MCF 10A (cell line): ENCODE measurements around the gene TIGD2. TPM values are rescaled to one million over a fixed set of nuclear protein-coding genes. Genes with fewer than 3 reads are reported as not detected.

Experiments used
- BruUV-seq: library from RNA; stranded (reverse); fragments of 400-500 nt; replicated peaks from 2 replicates; lab custom pipeline; 2021; lab: Mats Ljungman, UMichigan
- CTCF ChIA-PET: fragments of 300-600 bp; sonication (Branson Sonifier 250); formaldehyde crosslinking; extraction: SDS; loops from one replicate; lab custom pipeline; 2021; ENCODE audit warnings: antibody characterized with exemption, inconsistent platforms; lab: Yijun Ruan, JAX
- POLR2A ChIA-PET: fragments of 300-600, 350-650 bp; sonication (Branson Sonifier 250); formaldehyde crosslinking; extraction: SDS; loops from one replicate; lab custom pipeline; 2020; ENCODE audit warnings: antibody characterized with exemption, inconsistent platforms; lab: Yijun Ruan, JAX
- DNase-seq: peaks from one replicate; pipeline ENCODE4 v3.0.0-alpha.2; 2018; ENCODE audit not compliant: unreplicated experiment
- H3K27ac Mint-ChIP-seq: one replicate; pipeline ENCODE4 v1.8.0; 2022; ENCODE audit warnings: mild to moderate bottlenecking, low read depth, mixed read lengths; ENCODE audit not compliant: unreplicated experiment
- H3K27me3 Mint-ChIP-seq: one replicate; pipeline ENCODE4 v1.8.0; 2022; ENCODE audit warnings: mixed read lengths; ENCODE audit not compliant: insufficient read depth, unreplicated experiment
- H3K36me3 Mint-ChIP-seq: one replicate; pipeline ENCODE4 v1.8.0; 2022; ENCODE audit warnings: mild to moderate bottlenecking, moderate library complexity, mixed read lengths; ENCODE audit not compliant: insufficient read depth, unreplicated experiment
- H3K4me1 Mint-ChIP-seq: one replicate; pipeline ENCODE4 v1.8.0; 2022; ENCODE audit warnings: mixed read lengths; ENCODE audit not compliant: insufficient read depth, unreplicated experiment
- H3K4me3 Mint-ChIP-seq: one replicate; pipeline ENCODE4 v1.8.0; 2022; ENCODE audit warnings: mild to moderate bottlenecking, moderate library complexity, mixed read lengths; ENCODE audit not compliant: unreplicated experiment
- H3K9me3 Mint-ChIP-seq: one replicate; pipeline ENCODE4 v1.8.0; 2022; ENCODE audit warnings: mixed read lengths; ENCODE audit not compliant: unreplicated experiment
- CTCF ChIP-seq: fragments of 200-600 bp; IDR thresholded peaks from one replicate; pipeline ENCODE4 v1.8.0; 2022; ENCODE audit warnings: antibody characterized with exemption, mild to moderate bottlenecking; ENCODE audit not compliant: unreplicated experiment
- intact Hi-C: fragments of 100-400 bp; cut with micrococcal nuclease; formaldehyde crosslinking; loops from 2 replicates; pipeline ENCODE4 v1.14.1; 2022
- total RNA-seq: library from RNA; stranded (reverse); gene quantifications from 2 replicates; pipeline ENCODE4 v1.2.3, GENCODE V29; 2022

TIGD2 gene
- total RNA-seq, 1 experiment from 2014 or later, result 15.1 TPM

- no peaks in the 10 kb centered on the region for H3K9me3 Mint-ChIP-seq
- H3K36me3 Mint-ChIP-seq, result peaks cover 24% of the 10 kb centered on the region
- no peak for DNase-seq
- no peak overlapping the region for H3K4me3 Mint-ChIP-seq
- intact Hi-C loops, result loop anchor here (5.0 kb wide), 1 partner anchor 176 kb away; no protein-coding TSS in a partner anchor
- H3K27me3 Mint-ChIP-seq, result no peaks in the 10 kb centered on the region
- ChIA-PET CTCF (interaction anchor here (0.6 to 0.9 kb wide), 2 partner anchors 10 to 1587 kb away, joined by 3 to 7 read pairs; no protein-coding TSS in a partner anchor), POLR2A (interaction anchor here (0.6 to 4.3 kb wide), 5 partner anchors 10 to 57 kb away, joined by 3 to 51 read pairs (median 4); partner anchors contain the start of gene FAM13A)
- no TSS peak for BruUV-seq
- no peak for TF ChIP-seq CTCF
- H3K27ac Mint-ChIP-seq, result no peak overlapping the region
- H3K4me1 Mint-ChIP-seq, result peaks cover 11% of the 10 kb centered on the region
Measured at GRCh38 chr4:89113415-89113814, 2.1 kb downstream of the TIGD2 start.

GRCh38 chr4:89114100-89114499 is 2.8 kb downstream of the TIGD2 start:
- ChIA-PET CTCF (interaction anchor here (0.6 kb wide), 2 partner anchors 45 to 211 kb away, joined by 4 to 5 read pairs; no protein-coding TSS in a partner anchor), POLR2A (interaction anchor here (1.6 to 4.3 kb wide), 2 partner anchors 9 to 58 kb away, joined by 13 to 51 read pairs; partner anchors contain the start of gene FAM13A)
- TF ChIP-seq CTCF, result no peak
- no peak overlapping the region for H3K27ac Mint-ChIP-seq
- peaks cover 11% of the 10 kb centered on the region for H3K4me1 Mint-ChIP-seq
- H3K36me3 Mint-ChIP-seq, result peaks cover 24% of the 10 kb centered on the region
- no peaks in the 10 kb centered on the region for H3K27me3 Mint-ChIP-seq
- no peaks in the 10 kb centered on the region for H3K9me3 Mint-ChIP-seq
- BruUV-seq, result no TSS peak
- H3K4me3 Mint-ChIP-seq, result no peak overlapping the region
- DNase-seq, result no peak
- intact Hi-C loops, result loop anchor here (5.0 kb wide), 1 partner anchor 177 kb away; no protein-coding TSS in a partner anchor

- Mint-ChIP-seq H3K4me1 (peaks cover 11% of the 10 kb centered on the region), H3K27ac (no peak overlapping the region), H3K4me3 (no peak overlapping the region), H3K27me3 (no peaks in the 10 kb centered on the region), H3K36me3 (peaks cover 24% of the 10 kb centered on the region), H3K9me3 (no peaks in the 10 kb centered on the region)
- intact Hi-C loops, result no loop called here
- ChIA-PET POLR2A (no interaction called here), CTCF (no interaction called here)
- no peak for DNase-seq
- TF ChIP-seq CTCF, result no peak
- BruUV-seq, result no TSS peak
Measured at GRCh38 chr4:89117115-89117514, 5.8 kb downstream of the TIGD2 start.

GRCh38 chr4:89119166-89119565 is 7.8 kb downstream of the TIGD2 start:
- POLR2A ChIA-PET, result no interaction called here
- Mint-ChIP-seq H3K4me3 (no peak overlapping the region), H3K36me3 (peaks cover 20% of the 10 kb centered on the region), H3K27me3 (no peaks in the 10 kb centered on the region), H3K27ac (no peak overlapping the region), H3K4me1 (peaks cover 15% of the 10 kb centered on the region), H3K9me3 (no peaks in the 10 kb centered on the region)
- intact Hi-C loops, result no loop called here
- CTCF ChIA-PET, result no interaction called here
- TF ChIP-seq CTCF, result no peak
- no peak for DNase-seq
- BruUV-seq, result no TSS peak
